ENCODE data around the gene DDX21. TPM values are rescaled to one million over a fixed set of nuclear protein-coding genes. Genes with fewer than 3 reads are reported as not detected.
"Not testable (repeated sequence)": the region's sequence is repeated elsewhere in the genome, so short reads cannot be mapped to it uniquely, and the experiment has no call there.

Gene DDX21
- polyA plus RNA-seq, 3 donors, result 9.8 to 39.3 (median 13.6) TPM

- H2AFZ ChIP-seq (ENCODE audit: insufficient read depth, low read depth, low read length, poor library complexity, severe bottlenecking), result no peak overlapping the region
- Mint-ChIP-seq H3K4me1 (peaks cover 9% of the 10 kb centered on the region), H3K36me3 (peaks cover 66 to 87% of the 10 kb centered on the region in 2 donors), H3K4me3 (no peak overlapping the region), H3K27me3 (ENCODE audit: low read depth in 3 of 3) (no peaks in the 10 kb centered on the region), H3K27ac (no peak overlapping the region), H3K9me3 (peaks cover 0 to 2% (median 0%) of the 10 kb centered on the region in 7 donors)
- H3K9me3 ChIP-seq (replicated peaks in 1 of 2; ENCODE audit: control insufficient read depth in 1 of 2, insufficient read depth in 1 of 2, low read length in 2 of 2), result no peaks in the 10 kb centered on the region
- H3K4me3 ChIP-seq (replicated peaks in 1 of 3; ENCODE audit: low read depth in 2 of 3, low read length in 3 of 3), result no peak overlapping the region
- no peaks in the 10 kb centered on the region for H3K27me3 ChIP-seq (ENCODE audit: control insufficient read depth in 2 of 2, insufficient read depth in 2 of 2, low read length in 2 of 2)
- no peak overlapping the region for H3K9ac ChIP-seq (ENCODE audit: insufficient read depth, low read length, poor library complexity, severe bottlenecking)
- peaks cover 98% of the 10 kb centered on the region for H4K20me1 ChIP-seq (ENCODE audit: insufficient read depth, low read length)
- peaks cover 73% of the 10 kb centered on the region for H3K79me2 ChIP-seq (ENCODE audit: insufficient read depth, low read length)
- WGBS (ENCODE audit: insufficient coverage), result 79% methylated on average over 2 of the region's 4 CpGs
- no peak overlapping the region for H3K27ac ChIP-seq (ENCODE audit: low read depth in 1 of 2, low read length in 2 of 2)
- DNase-seq, result no peak
- H3K4me2 ChIP-seq (replicated peaks; ENCODE audit: extremely low read depth, low read length, poor library complexity, severe bottlenecking), result no peak overlapping the region
- no peak for TF ChIP-seq CTCF (IDR thresholded peaks at IDR 0.05)
- intact Hi-C loops (cut with micrococcal nuclease), result no loop called here
- no peaks in the 10 kb centered on the region for H3K4me1 ChIP-seq (ENCODE audit: control insufficient read depth in 1 of 2, insufficient read depth in 2 of 2, low read length in 2 of 2)
- peaks cover 83 to 90% of the 10 kb centered on the region in 2 donors for H3K36me3 ChIP-seq (replicated peaks in 1 of 2; ENCODE audit: control insufficient read depth in 1 of 2, insufficient read depth in 2 of 2, low read length in 2 of 2)
Measured at GRCh38 chr10:68963151-68963550, 7.2 kb downstream of the DDX21 start.

- H3K27ac Mint-ChIP-seq, result no peak overlapping the region
- intact Hi-C loops (cut with micrococcal nuclease), result loop anchor here in 1 of 2 donors (10.0 kb wide), 1 partner anchor 219 kb away; no protein-coding TSS in a partner anchor
Measured at GRCh38 chr10:68973975-68974374, 18.0 kb downstream of the DDX21 start.

GRCh38 chr10:68975936-68976473 lies 20.0 kb downstream of the DDX21 start:
- whole genome bisulfite sequencing (ENCODE audit: insufficient coverage), result no CpG with 5 or more reads among the region's 5 CpGs
- peak overlapping the region in 2 of 7 donors; percentile 45 to 63 for H3K27ac Mint-ChIP-seq
- H3K27ac ChIP-seq (ENCODE audit: low read depth in 1 of 2, low read length in 2 of 2); H3K4me3 Mint-ChIP-seq; H2AFZ ChIP-seq (ENCODE audit: insufficient read depth, low read depth, low read length, poor library complexity, severe bottlenecking); H3K4me2 ChIP-seq (replicated peaks; ENCODE audit: extremely low read depth, low read length, poor library complexity, severe bottlenecking); H3K9me3 Mint-ChIP-seq; H3K9me3 ChIP-seq (replicated peaks in 1 of 2; ENCODE audit: control insufficient read depth in 1 of 2, insufficient read depth in 1 of 2, low read length in 2 of 2); H3K79me2 ChIP-seq (ENCODE audit: insufficient read depth, low read length); H3K27me3 ChIP-seq (ENCODE audit: control insufficient read depth in 2 of 2, insufficient read depth in 2 of 2, low read length in 2 of 2); H3K4me1 ChIP-seq (ENCODE audit: control insufficient read depth in 1 of 2, insufficient read depth in 2 of 2, low read length in 2 of 2); H3K4me1 Mint-ChIP-seq; H3K27me3 Mint-ChIP-seq (ENCODE audit: low read depth in 3 of 3); H3K9ac ChIP-seq (ENCODE audit: insufficient read depth, low read length, poor library complexity, severe bottlenecking); DNase-seq; H3K4me3 ChIP-seq (replicated peaks in 1 of 3; ENCODE audit: low read depth in 2 of 3, low read length in 3 of 3): not testable (repeated sequence)
- intact Hi-C loops (cut with micrococcal nuclease), result loop anchor here in 1 of 2 donors (10.0 kb wide), 1 partner anchor 221 kb away; no protein-coding TSS in a partner anchor
- H4K20me1 ChIP-seq (ENCODE audit: insufficient read depth, low read length), result peaks cover 42% of the 10 kb centered on the region
- H3K36me3 Mint-ChIP-seq, result peaks cover 81 to 94% of the 10 kb centered on the region in 2 donors
- H3K36me3 ChIP-seq (replicated peaks in 1 of 2; ENCODE audit: control insufficient read depth in 1 of 2, insufficient read depth in 2 of 2, low read length in 2 of 2), result peaks cover 97 to 99% of the 10 kb centered on the region in 2 donors

More at GRCh38 chr10:68973975-68974374, 18.0 kb downstream of the DDX21 start:
- no peak overlapping the region for H3K27ac ChIP-seq (ENCODE audit: low read depth in 1 of 2, low read length in 2 of 2)
- Mint-ChIP-seq H3K27me3 (ENCODE audit: low read depth in 3 of 3) (no peaks in the 10 kb centered on the region), H3K36me3 (peaks cover 82 to 97% of the 10 kb centered on the region in 2 donors), H3K4me3 (no peak overlapping the region), H3K4me1 (no peaks in the 10 kb centered on the region), H3K9me3 (no peaks in the 10 kb centered on the region)
- no peak overlapping the region for H3K4me2 ChIP-seq (replicated peaks; ENCODE audit: extremely low read depth, low read length, poor library complexity, severe bottlenecking)
- peaks cover 5% of the 10 kb centered on the region for H3K79me2 ChIP-seq (ENCODE audit: insufficient read depth, low read length)
- no peak overlapping the region for H3K4me3 ChIP-seq (replicated peaks in 1 of 3; ENCODE audit: low read depth in 2 of 3, low read length in 3 of 3)
- H3K9me3 ChIP-seq (replicated peaks in 1 of 2; ENCODE audit: control insufficient read depth in 1 of 2, insufficient read depth in 1 of 2, low read length in 2 of 2), result no peaks in the 10 kb centered on the region
- WGBS (ENCODE audit: insufficient coverage), result no CpG with 5 or more reads among the region's 5 CpGs
- peaks cover 53% of the 10 kb centered on the region for H4K20me1 ChIP-seq (ENCODE audit: insufficient read depth, low read length)
- peaks cover 95 to 100% of the 10 kb centered on the region in 2 donors for H3K36me3 ChIP-seq (replicated peaks in 1 of 2; ENCODE audit: control insufficient read depth in 1 of 2, insufficient read depth in 2 of 2, low read length in 2 of 2)
- H2AFZ ChIP-seq (ENCODE audit: insufficient read depth, low read depth, low read length, poor library complexity, severe bottlenecking), result no peak overlapping the region
- no peaks in the 10 kb centered on the region for H3K4me1 ChIP-seq (ENCODE audit: control insufficient read depth in 1 of 2, insufficient read depth in 2 of 2, low read length in 2 of 2)
- H3K9ac ChIP-seq (ENCODE audit: insufficient read depth, low read length, poor library complexity, severe bottlenecking), result no peak overlapping the region
- no peak for DNase-seq
- no peaks in the 10 kb centered on the region for H3K27me3 ChIP-seq (ENCODE audit: control insufficient read depth in 2 of 2, insufficient read depth in 2 of 2, low read length in 2 of 2)
- TF ChIP-seq CTCF (IDR thresholded peaks at IDR 0.05), result no peak

Data from CD14-positive monocyte (primary cell).